ENCODE data around the gene SLC35D1. TPM values are rescaled to one million over a fixed set of nuclear protein-coding genes. Genes with fewer than 3 reads are reported as not detected.

The SLC35D1 gene
- total RNA-seq, 1 experiment from 2014 or later, result 1.9 TPM

GRCh38 chr1:67052741-67053534 is 1.0 kb downstream of the SLC35D1 start:
- in situ Hi-C loops (cut with HindIII; ENCODE audit: low pct_unique_long_range_greater_than_20kb, low sequenced_read_pairs), result no loop called here
- peak; percentile 56 for DNase-seq (ENCODE audit: low read depth)

GRCh38 chr1:67051196-67051595 is 2.8 kb downstream of the SLC35D1 start:
- no peak for DNase-seq (ENCODE audit: low read depth)
- in situ Hi-C loops (cut with HindIII; ENCODE audit: low pct_unique_long_range_greater_than_20kb, low sequenced_read_pairs), result no loop called here

GRCh38 chr1:67044631-67045270 is 9.2 kb downstream of the SLC35D1 start:
- DNase-seq (ENCODE audit: low read depth), result no peak
- in situ Hi-C loops (cut with HindIII; ENCODE audit: low pct_unique_long_range_greater_than_20kb, low sequenced_read_pairs), result no loop called here

- in situ Hi-C loops (cut with HindIII; ENCODE audit: low pct_unique_long_range_greater_than_20kb, low sequenced_read_pairs), result no loop called here
- DNase-seq (ENCODE audit: low read depth), result no peak
Observed at GRCh38 chr1:67043366-67043765, 10.6 kb downstream of the SLC35D1 start.

GRCh38 chr1:67041841-67042503 is 12.0 kb downstream of the SLC35D1 start:
- DNase-seq (ENCODE audit: low read depth), result no peak
- in situ Hi-C loops (cut with HindIII; ENCODE audit: low pct_unique_long_range_greater_than_20kb, low sequenced_read_pairs), result no loop called here

- in situ Hi-C loops (cut with HindIII; ENCODE audit: low pct_unique_long_range_greater_than_20kb, low sequenced_read_pairs), result no loop called here
- DNase-seq (ENCODE audit: low read depth), result no peak
Observed at GRCh38 chr1:67040405-67040804, 13.5 kb downstream of the SLC35D1 start.

GRCh38 chr1:67031859-67032247 is 22.1 kb downstream of the SLC35D1 start:
- in situ Hi-C loops (cut with HindIII; ENCODE audit: low pct_unique_long_range_greater_than_20kb, low sequenced_read_pairs), result no loop called here
- DNase-seq (ENCODE audit: low read depth), result no peak

- DNase-seq (ENCODE audit: low read depth), result no peak
- in situ Hi-C loops (cut with HindIII; ENCODE audit: low pct_unique_long_range_greater_than_20kb, low sequenced_read_pairs), result no loop called here
Observed at GRCh38 chr1:67031121-67031858, 22.7 kb downstream of the SLC35D1 start.

- DNase-seq (ENCODE audit: low read depth), result no peak
- in situ Hi-C loops (cut with HindIII; ENCODE audit: low pct_unique_long_range_greater_than_20kb, low sequenced_read_pairs), result no loop called here
Observed at GRCh38 chr1:67029472-67029871, 24.5 kb downstream of the SLC35D1 start.

- DNase-seq (ENCODE audit: low read depth), result no peak
- in situ Hi-C loops (cut with HindIII; ENCODE audit: low pct_unique_long_range_greater_than_20kb, low sequenced_read_pairs), result no loop called here
Observed at GRCh38 chr1:67020765-67021164, 33.2 kb downstream of the SLC35D1 start.

GRCh38 chr1:67020304-67020703 is 33.6 kb downstream of the SLC35D1 start:
- DNase-seq (ENCODE audit: low read depth), result no peak
- in situ Hi-C loops (cut with HindIII; ENCODE audit: low pct_unique_long_range_greater_than_20kb, low sequenced_read_pairs), result no loop called here

- DNase-seq (ENCODE audit: low read depth), result no peak
- in situ Hi-C loops (cut with HindIII; ENCODE audit: low pct_unique_long_range_greater_than_20kb, low sequenced_read_pairs), result no loop called here
Observed at GRCh38 chr1:67019600-67020136, 34.3 kb downstream of the SLC35D1 start.

GRCh38 chr1:67019121-67019520 is 34.8 kb downstream of the SLC35D1 start:
- in situ Hi-C loops (cut with HindIII; ENCODE audit: low pct_unique_long_range_greater_than_20kb, low sequenced_read_pairs), result no loop called here
- DNase-seq (ENCODE audit: low read depth), result no peak

GRCh38 chr1:67018574-67018973 is 35.4 kb downstream of the SLC35D1 start:
- no peak for DNase-seq (ENCODE audit: low read depth)
- in situ Hi-C loops (cut with HindIII; ENCODE audit: low pct_unique_long_range_greater_than_20kb, low sequenced_read_pairs), result no loop called here

- in situ Hi-C loops (cut with HindIII; ENCODE audit: low pct_unique_long_range_greater_than_20kb, low sequenced_read_pairs), result no loop called here
- DNase-seq (ENCODE audit: low read depth), result no peak
Observed at GRCh38 chr1:67013573-67013972, 40.4 kb downstream of the SLC35D1 start.

- no peak for DNase-seq (ENCODE audit: low read depth)
- in situ Hi-C loops (cut with HindIII; ENCODE audit: low pct_unique_long_range_greater_than_20kb, low sequenced_read_pairs), result no loop called here
Observed at GRCh38 chr1:67009792-67010191, 44.2 kb downstream of the SLC35D1 start.

- in situ Hi-C loops (cut with HindIII; ENCODE audit: low pct_unique_long_range_greater_than_20kb, low sequenced_read_pairs), result no loop called here
Observed at GRCh38 chr1:67005068-67005467, 48.9 kb downstream of the SLC35D1 start.

GRCh38 chr1:67004176-67004575 is 49.8 kb downstream of the SLC35D1 start:
- in situ Hi-C loops (cut with HindIII; ENCODE audit: low pct_unique_long_range_greater_than_20kb, low sequenced_read_pairs), result no loop called here
- no peak for DNase-seq (ENCODE audit: low read depth)

More at GRCh38 chr1:67005068-67005467, 48.9 kb downstream of the SLC35D1 start:
- DNase-seq (ENCODE audit: low read depth), result no peak
